Thyroid gland (tissue), 4 donors: ENCODE data around the gene IPO5. TPM values are rescaled to one million over a fixed set of nuclear protein-coding genes. Genes with fewer than 3 reads are reported as not detected.
"Not testable (repeated sequence)": the region's sequence is repeated elsewhere in the genome, so short reads cannot be mapped to it uniquely, and the experiment has no call there.

Experiments
- DNase-seq, 2 donors: peaks; one replicate each; pipeline ENCODE4 v3.0.0-alpha.2; 2019
- H3K27ac ChIP-seq, 3 donors: fragments of 200-600 bp; sonication (generic); 1 replicate in 2 of 3; 2 replicates in 1 of 3; pipeline ENCODE4 v1.5.1; 2016 to 2019; ENCODE audit warnings: mild to moderate bottlenecking in 1 of 3, moderate library complexity in 1 of 3
- H3K27me3 ChIP-seq: fragments of 200-600 bp; sonication (generic); one replicate; pipeline ENCODE4 v1.5.1; 2019
- H3K36me3 ChIP-seq, 2 donors: fragments of 200-600 bp; sonication (generic); one replicate each; pipeline ENCODE4 v1.5.1; 2016 to 2019
- H3K4me1 ChIP-seq, 2 donors: fragments of 200-600 bp; sonication (generic); one replicate each; pipeline ENCODE4 v1.5.1; 2017 to 2019
- H3K4me3 ChIP-seq, 3 donors: fragments of 200-600 bp; sonication (generic); replicated peaks in 1 of 3; 1 replicate in 2 of 3; 2 replicates in 1 of 3; pipeline ENCODE4 v1.5.1; 2016; ENCODE audit warnings: mild to moderate bottlenecking in 1 of 3
- H3K9me3 ChIP-seq: fragments of 200-600 bp; sonication (generic); one replicate; pipeline ENCODE4 v1.5.1; 2017
- POLR2A ChIP-seq, 2 donors: fragments of 450-650 bp; IDR thresholded peaks; one replicate each; pipeline ENCODE4 v1.6.1; 2017; ENCODE audit warnings: antibody characterized with exemption in 2 of 2, mild to moderate bottlenecking in 2 of 2, moderate library complexity in 1 of 2
- WGBS, 2 donors: methylation state at CpG; one replicate each; pipeline ENCODE4 v1.1.5; 2017; 5-methylcytosine and 5-hydroxymethylcytosine counted together
- intact Hi-C: fragments of 100-400 bp; cut with DNase I; formaldehyde crosslinking; loops from one replicate; pipeline ENCODE4 v1.15.1; 2023
- total RNA-seq, 4 donors: library from RNA; depleted of rRNA; stranded (reverse); fragments of >200 nt; gene quantifications; one replicate each; pipeline ENCODE4 v1.2.3, GENCODE V29; 2016
- TF ChIP-seq, protein P1 (sequence below), 6 experiments: fragments of 200-600 bp in 3 of 6; fragments of 450-650 bp in 3 of 6; sonication (generic) in 3 of 6; IDR thresholded peaks; one replicate each; pipeline ENCODE4 v1.5.1; 2016 to 2019; ENCODE audit warnings: antibody characterized with exemption in 6 of 6, mild to moderate bottlenecking in 2 of 6, inconsistent platforms in 1 of 6, moderate library complexity in 1 of 6

IPO5 gene
- total RNA-seq, 4 donors from 2014 or later: 95.4 to 139 (median 108) TPM

DNA sequence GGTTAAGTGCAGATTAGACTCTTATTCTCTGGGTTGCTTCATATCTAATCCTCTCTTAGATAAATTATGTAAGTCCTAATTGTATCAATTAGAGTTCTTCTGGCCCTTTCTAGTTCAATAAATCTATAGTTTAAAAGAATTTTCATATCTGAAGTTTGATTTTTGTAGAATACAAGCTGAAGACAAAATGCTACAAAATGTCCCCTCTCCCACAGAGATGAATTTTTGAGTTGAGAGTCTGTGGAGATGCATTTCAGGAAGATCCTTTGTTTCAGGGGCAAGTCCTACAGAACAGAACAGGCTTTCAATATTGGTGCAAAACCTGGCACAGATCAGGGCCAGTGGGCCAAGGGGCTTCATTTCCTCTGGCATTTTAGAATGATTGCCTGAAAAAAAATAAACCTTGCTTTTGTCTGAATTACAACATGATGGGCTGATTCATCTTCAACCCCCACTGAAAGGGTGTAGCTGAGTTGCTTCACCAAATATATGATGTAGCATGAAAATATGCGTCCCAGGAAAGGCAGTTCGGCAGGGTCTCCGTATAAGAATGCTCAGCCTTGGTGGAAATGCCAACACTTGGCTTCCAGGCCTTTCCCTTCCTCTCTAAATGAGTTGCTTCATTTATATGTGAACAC lies 6.4 kb upstream of the IPO5 start:
- Histone ChIP-seq H3K4me1 (no peaks in the 10 kb centered on the region), H3K27ac (no peak overlapping the region), H3K27me3 (no peaks in the 10 kb centered on the region), H3K36me3 (no peaks in the 10 kb centered on the region), H3K4me3 (no peak overlapping the region), H3K9me3 (no peaks in the 10 kb centered on the region)
- 80 to 94% methylated on average over 3 of the region's 3 CpGs for WGBS, 2 donors
- intact Hi-C loops: no loop called here
- DNase-seq: no peak
- no peak for TF ChIP-seq POLR2A (IDR thresholded peaks at IDR 0.05)
- TF ChIP-seq, protein P1, sequence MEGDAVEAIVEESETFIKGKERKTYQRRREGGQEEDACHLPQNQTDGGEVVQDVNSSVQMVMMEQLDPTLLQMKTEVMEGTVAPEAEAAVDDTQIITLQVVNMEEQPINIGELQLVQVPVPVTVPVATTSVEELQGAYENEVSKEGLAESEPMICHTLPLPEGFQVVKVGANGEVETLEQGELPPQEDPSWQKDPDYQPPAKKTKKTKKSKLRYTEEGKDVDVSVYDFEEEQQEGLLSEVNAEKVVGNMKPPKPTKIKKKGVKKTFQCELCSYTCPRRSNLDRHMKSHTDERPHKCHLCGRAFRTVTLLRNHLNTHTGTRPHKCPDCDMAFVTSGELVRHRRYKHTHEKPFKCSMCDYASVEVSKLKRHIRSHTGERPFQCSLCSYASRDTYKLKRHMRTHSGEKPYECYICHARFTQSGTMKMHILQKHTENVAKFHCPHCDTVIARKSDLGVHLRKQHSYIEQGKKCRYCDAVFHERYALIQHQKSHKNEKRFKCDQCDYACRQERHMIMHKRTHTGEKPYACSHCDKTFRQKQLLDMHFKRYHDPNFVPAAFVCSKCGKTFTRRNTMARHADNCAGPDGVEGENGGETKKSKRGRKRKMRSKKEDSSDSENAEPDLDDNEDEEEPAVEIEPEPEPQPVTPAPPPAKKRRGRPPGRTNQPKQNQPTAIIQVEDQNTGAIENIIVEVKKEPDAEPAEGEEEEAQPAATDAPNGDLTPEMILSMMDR (IDR thresholded peaks at IDR 0.05): no peak

DNA sequence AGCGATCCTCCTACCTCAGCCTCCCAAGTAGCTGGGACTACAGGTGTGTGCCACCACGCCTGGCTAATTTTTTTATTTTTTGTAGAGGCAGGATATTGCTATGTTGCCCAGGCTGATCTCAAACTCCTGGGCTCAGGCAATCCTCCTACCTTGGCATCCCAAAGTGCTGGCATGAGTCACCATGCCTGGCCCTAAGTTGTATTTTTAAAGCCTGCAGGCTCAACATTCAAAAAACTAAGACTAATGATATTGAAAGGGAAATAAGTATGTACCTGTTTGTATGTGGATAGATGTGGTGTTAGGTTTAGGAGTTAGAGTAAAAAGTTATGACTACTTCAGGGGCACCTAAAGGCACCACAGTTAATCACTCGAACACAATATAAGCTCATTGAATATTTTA lies 5.4 kb upstream of the IPO5 start:
- Histone ChIP-seq H3K27ac (no peak overlapping the region), H3K4me1 (no peaks in the 10 kb centered on the region), H3K4me3 (no peak overlapping the region), H3K27me3 (no peaks in the 10 kb centered on the region), H3K36me3 (no peaks in the 10 kb centered on the region), H3K9me3 (no peaks in the 10 kb centered on the region)
- no peak for DNase-seq
- TF ChIP-seq, protein P1 (IDR thresholded peaks at IDR 0.05): no peak
- TF ChIP-seq POLR2A (IDR thresholded peaks at IDR 0.05): no peak
- 93 to 98% methylated on average over 3 of the region's 3 CpGs for WGBS, 2 donors
- intact Hi-C loops: no loop called here

DNA sequence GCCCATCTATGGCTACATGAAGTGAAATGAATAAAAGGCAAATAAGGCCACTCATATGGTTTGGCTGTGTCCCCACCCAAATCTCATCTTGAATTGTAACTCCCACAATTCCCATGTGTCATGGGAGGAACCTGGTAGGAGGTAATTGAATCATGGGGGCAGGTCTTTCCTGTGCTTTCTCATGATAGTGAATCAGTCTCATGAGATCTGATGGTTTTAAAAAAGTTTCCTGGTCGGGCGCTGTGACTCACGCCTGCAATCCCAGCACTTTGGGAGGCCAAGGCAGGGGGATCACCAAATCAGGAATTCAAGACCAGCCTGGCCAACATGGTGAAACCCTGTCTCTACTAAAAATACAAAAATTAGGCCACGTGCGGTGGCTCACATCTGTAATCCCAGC lies 4.2 kb upstream of the IPO5 start:
- intact Hi-C loops, DNase-seq, H3K27me3 ChIP-seq, H3K4me3 ChIP-seq, H3K27ac ChIP-seq, H3K4me1 ChIP-seq, H3K9me3 ChIP-seq, H3K36me3 ChIP-seq: not testable (repeated sequence)
- whole genome bisulfite sequencing, 2 donors: 79 to 96% methylated on average over 4 to 5 of the region's 5 CpGs

DNA sequence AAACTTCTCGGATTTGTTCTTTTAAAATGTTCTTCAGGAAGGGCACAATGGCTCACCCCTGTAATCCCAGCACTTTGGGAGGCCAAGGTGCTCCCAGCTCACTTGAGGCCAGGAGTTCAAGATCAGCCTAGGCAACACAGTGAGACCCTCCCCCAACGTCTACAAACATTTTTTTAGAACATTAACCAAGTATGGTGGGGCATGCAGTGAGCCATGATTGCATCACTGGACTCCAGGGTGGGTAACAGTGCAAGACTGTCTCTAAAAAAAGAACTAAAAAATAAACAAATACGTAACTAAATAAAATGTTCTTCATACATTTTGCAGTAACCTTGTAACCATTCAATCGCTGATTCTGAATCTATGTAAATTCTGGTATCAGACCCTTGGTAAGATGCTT lies 2.1 kb upstream of the IPO5 start:
- no peak overlapping the region for H3K27ac ChIP-seq
- DNase-seq: no peak
- H3K36me3 ChIP-seq: no peaks in the 10 kb centered on the region
- 87 to 88% methylated on average over 4 of the region's 4 CpGs for WGBS, 2 donors
- H3K9me3 ChIP-seq: no peaks in the 10 kb centered on the region
- intact Hi-C loops: no loop called here
- no peaks in the 10 kb centered on the region for H3K4me1 ChIP-seq
- H3K4me3 ChIP-seq: no peak overlapping the region
- no peaks in the 10 kb centered on the region for H3K27me3 ChIP-seq
- TF ChIP-seq, protein P1 (IDR thresholded peaks at IDR 0.05): no peak
- TF ChIP-seq POLR2A (IDR thresholded peaks at IDR 0.05): no peak

DNA sequence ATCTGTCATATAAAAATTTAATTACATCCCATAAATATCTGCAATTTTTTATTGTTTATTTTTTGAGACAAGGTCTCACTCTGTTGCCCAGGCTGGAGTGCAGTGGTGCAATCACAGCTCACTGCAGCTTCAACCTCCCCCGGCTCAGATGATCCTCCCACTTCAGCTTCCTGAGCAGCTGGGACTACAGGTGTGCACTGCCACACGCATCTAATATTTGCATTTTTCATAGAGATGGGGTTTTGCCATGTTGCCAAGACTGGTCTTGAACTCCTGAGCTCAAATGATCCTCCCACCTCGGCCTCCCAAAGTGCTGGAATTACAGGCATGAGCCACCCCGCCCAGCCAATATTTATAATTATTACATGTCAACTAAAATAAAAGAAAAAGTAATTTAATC lies 644 bp upstream of the IPO5 start:
- H3K36me3 ChIP-seq, H3K27me3 ChIP-seq, H3K4me1 ChIP-seq, H3K27ac ChIP-seq, intact Hi-C loops, H3K9me3 ChIP-seq, DNase-seq, H3K4me3 ChIP-seq: not testable (repeated sequence)
- 86 to 88% methylated on average over 4 of the region's 4 CpGs for WGBS, 2 donors

DNA sequence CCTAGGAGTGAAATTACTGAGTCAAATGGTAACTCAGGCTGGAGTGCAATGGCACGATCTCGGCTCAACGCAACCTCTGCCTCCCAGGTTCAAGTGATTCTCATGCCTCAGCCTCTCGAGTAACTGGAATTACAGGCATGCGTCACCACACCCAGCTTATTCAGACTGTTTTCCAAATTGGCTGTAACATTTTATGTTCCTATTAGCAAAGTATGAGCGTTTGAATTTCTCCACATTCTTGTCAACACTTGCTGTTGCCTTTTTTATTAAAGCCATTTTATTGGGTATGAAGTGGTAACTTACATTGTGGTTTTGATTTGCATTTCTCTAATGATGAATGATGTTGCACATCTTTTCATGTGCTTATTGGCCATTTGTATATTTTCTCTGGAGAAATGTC lies 7.9 kb downstream of the IPO5 start:
- WGBS, 2 donors: 76 to 77% methylated on average over 6 of the region's 6 CpGs

More for the DNA sequence above, 7.9 kb downstream of the IPO5 start:
- Histone ChIP-seq H3K4me3 (no peak overlapping the region), H3K36me3 (no peaks in the 10 kb centered on the region), H3K27me3 (no peaks in the 10 kb centered on the region), H3K9me3 (no peaks in the 10 kb centered on the region), H3K27ac (no peak overlapping the region), H3K4me1 (no peaks in the 10 kb centered on the region)
- intact Hi-C loops: no loop called here
- TF ChIP-seq, protein P1 (IDR thresholded peaks at IDR 0.05): no peak
- DNase-seq: no peak
